Measurements from ENCODE around the gene PCYOX1L. TPM values are rescaled to one million over a fixed set of nuclear protein-coding genes. Genes with fewer than 3 reads are reported as not detected.
A peak's percentile ranks its signal among the peaks of the same experiment; 100 is the strongest.

PCYOX1L gene
- total and polyA plus RNA-seq, 9 of the 15 experiments (the other 6 are each of a cell fraction or from before 2014, with no cell fraction given), result 2.3 to 17.9 (median 6.0) TPM

DNA sequence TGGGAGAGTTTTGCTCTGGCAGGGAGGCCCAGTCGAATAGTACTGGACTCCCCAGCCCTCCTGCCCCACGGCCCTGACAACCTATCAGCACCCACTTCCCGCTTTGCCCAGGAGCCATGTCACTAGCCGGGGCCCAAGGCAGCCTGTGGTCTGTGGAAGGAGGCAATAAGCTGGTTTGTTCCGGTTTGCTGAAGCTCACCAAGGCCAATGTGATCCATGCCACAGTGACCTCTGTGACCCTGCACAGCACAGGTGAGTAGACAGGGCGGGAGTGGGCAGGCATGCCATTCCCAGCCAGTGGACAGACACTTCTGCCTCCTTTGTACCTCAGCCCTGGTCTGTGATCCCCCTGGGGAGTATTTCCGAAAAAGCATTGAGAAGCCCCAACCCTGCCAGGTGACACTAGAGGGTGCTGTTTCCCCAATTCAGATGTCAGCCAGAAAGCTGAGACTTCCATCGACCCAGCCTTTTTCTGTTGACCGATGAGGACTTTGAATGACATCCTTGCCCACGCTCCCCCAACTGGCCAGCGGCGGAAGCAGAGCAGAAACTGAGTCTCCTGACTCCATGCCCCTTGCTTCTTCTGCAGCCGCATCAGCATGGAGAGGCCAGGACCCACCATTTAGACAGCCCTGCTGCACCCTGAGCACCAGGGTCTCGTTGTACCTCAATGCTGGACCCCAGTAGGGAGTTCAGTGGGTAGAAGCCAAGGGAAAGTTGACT lies 9.6 kb downstream of the PCYOX1L start (continued):
- TF ChIP-seq, protein P1, sequence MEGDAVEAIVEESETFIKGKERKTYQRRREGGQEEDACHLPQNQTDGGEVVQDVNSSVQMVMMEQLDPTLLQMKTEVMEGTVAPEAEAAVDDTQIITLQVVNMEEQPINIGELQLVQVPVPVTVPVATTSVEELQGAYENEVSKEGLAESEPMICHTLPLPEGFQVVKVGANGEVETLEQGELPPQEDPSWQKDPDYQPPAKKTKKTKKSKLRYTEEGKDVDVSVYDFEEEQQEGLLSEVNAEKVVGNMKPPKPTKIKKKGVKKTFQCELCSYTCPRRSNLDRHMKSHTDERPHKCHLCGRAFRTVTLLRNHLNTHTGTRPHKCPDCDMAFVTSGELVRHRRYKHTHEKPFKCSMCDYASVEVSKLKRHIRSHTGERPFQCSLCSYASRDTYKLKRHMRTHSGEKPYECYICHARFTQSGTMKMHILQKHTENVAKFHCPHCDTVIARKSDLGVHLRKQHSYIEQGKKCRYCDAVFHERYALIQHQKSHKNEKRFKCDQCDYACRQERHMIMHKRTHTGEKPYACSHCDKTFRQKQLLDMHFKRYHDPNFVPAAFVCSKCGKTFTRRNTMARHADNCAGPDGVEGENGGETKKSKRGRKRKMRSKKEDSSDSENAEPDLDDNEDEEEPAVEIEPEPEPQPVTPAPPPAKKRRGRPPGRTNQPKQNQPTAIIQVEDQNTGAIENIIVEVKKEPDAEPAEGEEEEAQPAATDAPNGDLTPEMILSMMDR (IDR thresholded peaks at IDR 0.05 in 2 of 3, conservative IDR thresholded peaks at IDR 0.05 in 1 of 3; ENCODE audit: insufficient read depth in 2 of 3, low read depth in 1 of 3, low read length in 3 of 3), result peak; percentile 96 to 97 (median 96)
- peak; percentile 57; the same call in 1 of the 2 replicates for TF ChIP-seq JUND (IDR thresholded peaks at IDR 0.05; ENCODE audit: borderline replicate concordance, low read depth, low read length)
- TF ChIP-seq JUND (tag; IDR thresholded peaks at IDR 0.05; ENCODE audit: borderline replicate concordance, low read depth, low read length), result peak; percentile 27; the same call in 1 of the 3 replicates
- peak in 1 of 2 experiments; percentile 44; a peak in 1 of 4 replicates for TF ChIP-seq RCOR1 (IDR thresholded peaks at IDR 0.05; ENCODE audit: borderline replicate concordance in 1 of 2, low read depth in 2 of 2, low read length in 2 of 2)
- TF ChIP-seq LCOR (CRISPR knock-in tag; IDR thresholded peaks at IDR 0.05), result peak; percentile 85
- no peak for TF ChIP-seq CREBBP (IDR thresholded peaks at IDR 0.05; ENCODE audit: low read depth, low read length)
- TF ChIP-seq FOXK1 (CRISPR knock-in tag; IDR thresholded peaks at IDR 0.05; ENCODE audit: borderline replicate concordance), result no peak
- no peak for TF ChIP-seq ZBTB17 (CRISPR knock-in tag; IDR thresholded peaks at IDR 0.05)
- TF ChIP-seq NRF1 (conservative IDR thresholded peaks at IDR 0.05 in 1 of 2, IDR thresholded peaks at IDR 0.05 in 1 of 2), result no peak; a peak in 1 of 4 replicates

Data from K562 (cell line).